Measurements from ENCODE around the gene CD320.
A peak's percentile ranks its signal among the peaks of the same experiment; 100 is the strongest.

Gene CD320

GRCh38 chr19:8256276-8257051, 51.7 kb downstream of the CD320 start:
- FAIRE-seq (no peak), DNase-seq (ENCODE audit: insufficient read length) (no peak)
- TF ChIP-seq POLR2A (IDR thresholded peaks at IDR 0.05; ENCODE audit: low read depth, low read length) (no peak), TAF1 (IDR thresholded peaks at IDR 0.05; ENCODE audit: borderline replicate concordance, low read depth, low read length) (no peak), POLR2AphosphoS5 (IDR thresholded peaks at IDR 0.05; ENCODE audit: low read depth, low read length) (no peak)

GRCh38 chr19:8255426-8256125, 52.6 kb downstream of the CD320 start:
- FAIRE-seq, result no peak
- TF ChIP-seq POLR2AphosphoS5 (IDR thresholded peaks at IDR 0.05; ENCODE audit: low read depth, low read length), result no peak
- no peak for DNase-seq (ENCODE audit: insufficient read length)

GRCh38 chr19:8254286-8255001, 53.7 kb downstream of the CD320 start:
- DNase-seq (ENCODE audit: insufficient read length), result no peak
- no peak for TF ChIP-seq POLR2AphosphoS5 (IDR thresholded peaks at IDR 0.05; ENCODE audit: low read depth, low read length)
- TF ChIP-seq TAF1 (IDR thresholded peaks at IDR 0.05; ENCODE audit: borderline replicate concordance, low read depth, low read length), result no peak
- no peak for TF ChIP-seq POLR2A (IDR thresholded peaks at IDR 0.05; ENCODE audit: low read depth, low read length)

GRCh38 chr19:8253678-8254077, 54.5 kb downstream of the CD320 start:
- FAIRE-seq (no peak), DNase-seq (ENCODE audit: insufficient read length) (no peak)
- TF ChIP-seq POLR2AphosphoS5 (IDR thresholded peaks at IDR 0.05; ENCODE audit: low read depth, low read length), result no peak
- no peak for TF ChIP-seq POLR2A (IDR thresholded peaks at IDR 0.05; ENCODE audit: low read depth, low read length)
- no peak for TF ChIP-seq TAF1 (IDR thresholded peaks at IDR 0.05; ENCODE audit: borderline replicate concordance, low read depth, low read length)

More at GRCh38 chr19:8254286-8255001, 53.7 kb downstream of the CD320 start:
- FAIRE-seq, result no peak

- TF ChIP-seq POLR2AphosphoS5 (IDR thresholded peaks at IDR 0.05; ENCODE audit: low read depth, low read length) (no peak), POLR2A (IDR thresholded peaks at IDR 0.05; ENCODE audit: low read depth, low read length) (no peak), TAF1 (IDR thresholded peaks at IDR 0.05; ENCODE audit: borderline replicate concordance, low read depth, low read length) (no peak)
- DNase-seq (ENCODE audit: insufficient read length) (peak; percentile 88), FAIRE-seq (peak; percentile 81)
Measured at GRCh38 chr19:8252922-8253589, 55.1 kb downstream of the CD320 start.
